ENCODE measurements around the gene CMA1.
"Not testable (repeated sequence)": the region's sequence is repeated elsewhere in the genome, so short reads cannot be mapped to it uniquely, and the experiment has no call there.

CMA1 gene

DNA sequence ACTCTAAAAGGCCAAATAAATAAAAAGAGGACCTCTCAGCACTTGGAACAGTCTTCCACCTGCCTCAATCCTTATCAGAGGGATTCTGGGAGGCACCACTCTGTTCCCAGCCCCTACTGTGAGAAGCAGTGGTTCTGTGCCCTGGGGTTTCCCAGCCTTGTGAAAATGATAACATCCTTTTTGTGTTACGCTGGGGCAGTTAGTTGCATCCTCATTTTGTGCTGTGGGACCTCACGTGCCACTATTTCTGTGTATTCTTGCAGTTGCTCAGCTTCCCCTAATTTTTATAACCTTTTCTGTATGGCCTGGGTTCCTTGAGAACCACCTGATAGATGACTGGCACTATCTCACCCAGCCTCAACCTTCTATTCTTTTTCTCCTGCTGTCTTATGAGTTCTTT, 10.8 kb upstream of the CMA1 start:
- TF ChIP-seq FOXM1 (IDR thresholded peaks at IDR 0.05; ENCODE audit: borderline replicate concordance), result no peak
- no peak for TF ChIP-seq FOXK2 (IDR thresholded peaks at IDR 0.05)
- TF ChIP-seq LEF1 (IDR thresholded peaks at IDR 0.05; ENCODE audit: borderline replicate concordance), result no peak
- TF ChIP-seq CTBP1 (IDR thresholded peaks at IDR 0.05; ENCODE audit: borderline replicate concordance), result no peak
- no peak for TF ChIP-seq ARNT (IDR thresholded peaks at IDR 0.05)
- no peak for TF ChIP-seq L3MBTL2 (conservative IDR thresholded peaks at IDR 0.05)
- no peak for TF ChIP-seq TARDBP (IDR thresholded peaks at IDR 0.05)
- TF ChIP-seq ZNF384 (IDR thresholded peaks at IDR 0.05), result no peak
- no peak for TF ChIP-seq ELF4 (IDR thresholded peaks at IDR 0.05)
- TF ChIP-seq, protein P1, sequence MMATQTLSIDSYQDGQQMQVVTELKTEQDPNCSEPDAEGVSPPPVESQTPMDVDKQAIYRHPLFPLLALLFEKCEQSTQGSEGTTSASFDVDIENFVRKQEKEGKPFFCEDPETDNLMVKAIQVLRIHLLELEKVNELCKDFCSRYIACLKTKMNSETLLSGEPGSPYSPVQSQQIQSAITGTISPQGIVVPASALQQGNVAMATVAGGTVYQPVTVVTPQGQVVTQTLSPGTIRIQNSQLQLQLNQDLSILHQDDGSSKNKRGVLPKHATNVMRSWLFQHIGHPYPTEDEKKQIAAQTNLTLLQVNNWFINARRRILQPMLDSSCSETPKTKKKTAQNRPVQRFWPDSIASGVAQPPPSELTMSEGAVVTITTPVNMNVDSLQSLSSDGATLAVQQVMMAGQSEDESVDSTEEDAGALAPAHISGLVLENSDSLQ (IDR thresholded peaks at IDR 0.05), result no peak
- TF ChIP-seq SUZ12 (IDR thresholded peaks at IDR 0.05), result no peak
- no peak for DNase-seq (ENCODE audit: extremely low spot score)
- CTCF ChIA-PET, result interaction anchor here (0.6 kb wide), 1 partner anchor 654 kb away, joined by 3 read pairs; no protein-coding TSS in a partner anchor
- POLR2A ChIA-PET, result no interaction called here

DNA sequence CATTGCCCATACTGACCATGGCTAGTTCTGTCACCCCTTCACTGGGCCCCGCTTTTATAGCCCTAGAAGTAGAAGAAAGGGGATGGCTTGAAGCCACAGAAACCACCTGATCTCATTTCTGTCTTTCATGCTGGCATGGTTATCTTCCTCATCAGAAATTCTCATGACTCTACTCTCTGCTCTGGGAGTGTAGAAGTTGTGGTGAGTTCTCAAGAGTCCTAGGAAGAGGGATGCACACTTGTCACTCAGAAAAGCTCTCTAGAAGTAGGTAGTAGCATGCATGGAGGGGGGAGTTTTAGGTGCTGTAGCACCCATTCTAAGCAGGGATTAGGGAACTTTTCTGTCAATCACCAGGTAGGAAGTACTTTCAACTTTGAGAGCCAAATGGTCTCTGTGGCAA, 6.1 kb upstream of the CMA1 start:
- ChIA-PET POLR2A (no interaction called here), CTCF (no interaction called here)
- no peak for DNase-seq (ENCODE audit: extremely low spot score)
- no peak for TF ChIP-seq ARNT (IDR thresholded peaks at IDR 0.05)
- no peak for TF ChIP-seq FOXK2 (IDR thresholded peaks at IDR 0.05)
- no peak for TF ChIP-seq SUZ12 (IDR thresholded peaks at IDR 0.05)
- TF ChIP-seq CTBP1 (IDR thresholded peaks at IDR 0.05; ENCODE audit: borderline replicate concordance), result no peak
- no peak for TF ChIP-seq FOXM1 (IDR thresholded peaks at IDR 0.05; ENCODE audit: borderline replicate concordance)
- TF ChIP-seq NFRKB (IDR thresholded peaks at IDR 0.05), result no peak
- no peak for TF ChIP-seq TARDBP (IDR thresholded peaks at IDR 0.05)
- TF ChIP-seq, protein P1 (IDR thresholded peaks at IDR 0.05), result no peak
- no peak for TF ChIP-seq FOXA1 (IDR thresholded peaks at IDR 0.05)

DNA sequence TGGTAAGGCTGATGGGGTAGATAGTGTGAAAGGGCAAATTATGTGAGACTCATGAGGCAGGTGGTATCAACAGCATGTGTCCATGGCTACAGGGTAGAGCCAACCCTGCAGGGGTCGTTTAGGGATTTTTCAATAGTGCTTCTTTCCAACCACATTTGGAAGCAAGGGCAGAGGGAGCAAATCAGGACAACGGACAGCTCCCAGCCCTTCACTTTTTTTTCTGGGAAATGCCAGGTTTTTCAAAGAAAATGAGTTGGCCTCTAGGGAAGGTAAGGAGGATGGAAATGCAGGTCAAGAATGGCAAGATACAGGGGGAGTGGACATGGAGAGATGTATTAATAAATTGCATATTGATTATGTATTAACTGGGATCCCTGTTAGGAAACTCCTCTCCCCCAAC, 4.9 kb upstream of the CMA1 start:
- ChIA-PET POLR2A (no interaction called here), CTCF (interaction anchor here (0.5 kb wide), 1 partner anchor 1024 kb away, joined by 3 read pairs; no protein-coding TSS in a partner anchor)
- no peak for TF ChIP-seq SUZ12 (IDR thresholded peaks at IDR 0.05)
- TF ChIP-seq, protein P1 (IDR thresholded peaks at IDR 0.05), result no peak
- no peak for TF ChIP-seq FOXK2 (IDR thresholded peaks at IDR 0.05)
- no peak for TF ChIP-seq L3MBTL2 (conservative IDR thresholded peaks at IDR 0.05)
- no peak for TF ChIP-seq ARNT (IDR thresholded peaks at IDR 0.05)
- no peak for TF ChIP-seq LEF1 (IDR thresholded peaks at IDR 0.05; ENCODE audit: borderline replicate concordance)
- TF ChIP-seq SP1 (IDR thresholded peaks at IDR 0.05), result no peak
- TF ChIP-seq NFRKB (IDR thresholded peaks at IDR 0.05), result no peak
- no peak for TF ChIP-seq FOXA1 (IDR thresholded peaks at IDR 0.05)
- TF ChIP-seq BHLHE40 (IDR thresholded peaks at IDR 0.05; ENCODE audit: borderline replicate concordance), result no peak
- DNase-seq (ENCODE audit: extremely low spot score), result no peak

DNA sequence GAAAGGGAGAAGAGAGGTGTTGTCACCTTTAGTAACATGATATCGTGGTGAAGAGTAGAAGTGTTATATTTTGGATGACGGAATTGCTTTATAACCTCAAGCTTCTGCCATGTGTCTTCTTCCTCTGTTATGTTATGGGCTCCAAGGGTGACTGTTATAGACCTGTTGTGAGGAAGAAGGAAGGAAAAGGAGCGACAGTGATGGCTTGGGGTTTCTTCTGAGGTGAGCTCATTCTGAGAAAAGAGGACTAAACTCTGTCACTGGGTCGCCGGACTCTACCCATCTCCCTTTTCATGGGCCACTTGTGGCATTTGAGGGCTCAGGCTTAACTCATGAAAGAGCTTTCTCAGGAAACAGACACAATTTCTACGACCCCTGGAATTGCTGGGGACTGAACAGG, 1.6 kb downstream of the CMA1 start:
- POLR2A ChIA-PET, result no interaction called here
- CTCF ChIA-PET, result no interaction called here
- no peak for DNase-seq (ENCODE audit: extremely low spot score)
- TF ChIP-seq ZNF384 (IDR thresholded peaks at IDR 0.05) (no peak), NFRKB (IDR thresholded peaks at IDR 0.05) (no peak), CTBP1 (IDR thresholded peaks at IDR 0.05; ENCODE audit: borderline replicate concordance) (no peak), ELF4 (IDR thresholded peaks at IDR 0.05) (no peak), FOXK2 (IDR thresholded peaks at IDR 0.05) (no peak), BHLHE40 (IDR thresholded peaks at IDR 0.05; ENCODE audit: borderline replicate concordance) (no peak), FOXM1 (IDR thresholded peaks at IDR 0.05; ENCODE audit: borderline replicate concordance) (no peak), FOXA1 (IDR thresholded peaks at IDR 0.05) (no peak), HDGF (IDR thresholded peaks at IDR 0.05; ENCODE audit: borderline replicate concordance) (no peak), L3MBTL2 (conservative IDR thresholded peaks at IDR 0.05) (no peak), SP1 (IDR thresholded peaks at IDR 0.05) (no peak), SUZ12 (IDR thresholded peaks at IDR 0.05) (no peak), ARNT (IDR thresholded peaks at IDR 0.05) (no peak), LEF1 (IDR thresholded peaks at IDR 0.05; ENCODE audit: borderline replicate concordance) (no peak), TARDBP (IDR thresholded peaks at IDR 0.05) (no peak)
- TF ChIP-seq, protein P1 (IDR thresholded peaks at IDR 0.05), result no peak

DNA sequence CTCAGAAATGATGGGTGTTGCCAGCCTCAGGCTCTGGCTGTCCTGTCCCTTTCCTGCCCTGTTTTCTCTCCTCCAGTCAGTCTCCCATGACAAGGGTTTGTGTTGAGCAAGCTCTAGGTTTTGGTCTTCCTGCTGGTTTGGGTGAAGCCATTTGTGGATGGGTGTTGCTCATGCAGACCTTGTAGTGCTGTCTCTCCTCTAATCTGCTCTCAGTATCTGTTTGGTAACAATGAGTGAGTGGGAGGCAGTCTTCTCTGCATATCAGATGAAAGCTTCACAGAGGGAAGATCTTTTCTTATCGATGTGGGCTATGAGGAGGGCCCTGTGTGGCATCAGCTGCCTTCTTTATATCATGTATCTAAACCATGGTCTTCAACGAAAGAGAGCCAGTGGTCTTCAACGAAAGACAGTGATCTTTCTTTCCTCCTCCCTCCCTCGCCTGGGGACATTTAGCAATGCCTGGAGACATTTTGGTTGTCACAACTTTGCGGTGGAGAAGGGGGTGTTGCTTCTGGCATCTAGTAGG, 3.6 kb downstream of the CMA1 start:
- ChIA-PET CTCF (no interaction called here), POLR2A (no interaction called here)
- no peak for TF ChIP-seq CTBP1 (IDR thresholded peaks at IDR 0.05; ENCODE audit: borderline replicate concordance)
- TF ChIP-seq TARDBP (IDR thresholded peaks at IDR 0.05), result no peak
- no peak for TF ChIP-seq ZNF384 (IDR thresholded peaks at IDR 0.05)
- TF ChIP-seq FOXK2 (IDR thresholded peaks at IDR 0.05), result no peak
- no peak for TF ChIP-seq L3MBTL2 (conservative IDR thresholded peaks at IDR 0.05)
- TF ChIP-seq, protein P1 (IDR thresholded peaks at IDR 0.05), result no peak
- no peak for TF ChIP-seq SUZ12 (IDR thresholded peaks at IDR 0.05)
- TF ChIP-seq BHLHE40 (IDR thresholded peaks at IDR 0.05; ENCODE audit: borderline replicate concordance), result no peak
- no peak for TF ChIP-seq FOXM1 (IDR thresholded peaks at IDR 0.05; ENCODE audit: borderline replicate concordance)
- no peak for DNase-seq (ENCODE audit: extremely low spot score)

DNA sequence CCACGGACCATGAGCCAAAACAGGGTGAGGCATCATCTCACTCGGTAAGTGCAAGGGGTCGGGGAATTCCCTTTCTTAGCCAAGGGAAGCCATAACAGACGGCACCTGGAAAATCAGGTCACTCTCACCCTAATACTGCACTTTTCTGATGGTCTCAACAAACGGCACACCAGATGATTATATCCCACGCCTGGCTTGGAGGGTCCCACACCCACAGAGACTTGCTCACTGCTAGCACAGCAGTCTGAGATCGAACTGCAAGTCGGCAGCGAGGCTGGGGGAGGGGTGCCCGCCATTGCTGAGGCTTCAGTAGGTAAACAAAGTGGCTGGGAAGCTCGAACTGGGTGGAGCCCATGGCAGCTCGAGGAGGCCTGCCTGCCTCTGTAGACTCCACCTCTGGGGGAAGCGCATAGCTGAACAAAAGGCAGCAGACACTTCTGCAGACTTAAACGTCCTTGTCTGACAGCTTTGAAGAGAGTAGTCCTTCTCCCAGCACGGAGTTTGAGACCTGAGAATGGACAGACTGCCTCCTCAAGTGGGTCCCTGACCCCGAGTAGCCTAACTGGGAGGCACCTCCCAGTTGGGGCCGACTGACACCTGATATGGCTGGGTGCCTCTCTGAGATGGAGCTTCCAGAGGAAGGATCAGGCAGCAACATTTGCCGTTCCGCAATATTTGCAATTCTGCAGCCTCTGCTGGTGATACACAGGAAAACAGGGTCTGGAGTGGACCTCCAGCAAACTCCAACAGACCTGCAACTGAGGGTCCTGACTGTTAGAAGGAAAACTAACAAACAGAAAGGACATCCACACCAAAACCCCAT, 16.3 kb downstream of the CMA1 start:
- CTCF ChIA-PET, result interaction anchor here (0.6 kb wide), 1 partner anchor 218 kb away, joined by 3 read pairs; no protein-coding TSS in a partner anchor
- POLR2A ChIA-PET; DNase-seq (ENCODE audit: extremely low spot score): not testable (repeated sequence)

Data from HEK293T (cell line).